ENCODE measurements around the gene LPP. TPM values are rescaled to one million over a fixed set of nuclear protein-coding genes. Genes with fewer than 3 reads are reported as not detected.

LPP gene
- total and polyA plus RNA-seq, 9 of the 15 experiments (the other 6 are each of a cell fraction or from before 2014, with no cell fraction given): 0.07 to 0.18 TPM; not detected in 7

DNA sequence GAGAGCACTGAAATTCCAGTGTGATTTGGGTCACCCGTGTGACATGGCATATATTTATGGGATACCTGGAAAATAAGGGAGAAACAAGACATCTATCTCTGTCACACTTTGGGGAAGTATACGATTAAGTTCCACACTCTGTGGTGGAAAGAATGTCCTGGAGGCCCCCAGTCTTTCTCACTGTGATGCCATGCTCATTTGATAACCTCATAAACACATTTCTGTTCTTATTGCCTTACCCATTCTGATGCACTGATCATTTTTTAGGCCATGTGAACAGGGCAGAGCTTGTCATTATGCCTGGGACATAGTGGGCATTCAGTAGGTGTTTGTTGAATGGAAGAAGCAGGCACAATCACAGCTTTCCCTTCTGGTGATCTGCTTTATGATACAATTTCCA is 668.5 kb downstream of the LPP start (continued):
- TF ChIP-seq, protein P1, sequence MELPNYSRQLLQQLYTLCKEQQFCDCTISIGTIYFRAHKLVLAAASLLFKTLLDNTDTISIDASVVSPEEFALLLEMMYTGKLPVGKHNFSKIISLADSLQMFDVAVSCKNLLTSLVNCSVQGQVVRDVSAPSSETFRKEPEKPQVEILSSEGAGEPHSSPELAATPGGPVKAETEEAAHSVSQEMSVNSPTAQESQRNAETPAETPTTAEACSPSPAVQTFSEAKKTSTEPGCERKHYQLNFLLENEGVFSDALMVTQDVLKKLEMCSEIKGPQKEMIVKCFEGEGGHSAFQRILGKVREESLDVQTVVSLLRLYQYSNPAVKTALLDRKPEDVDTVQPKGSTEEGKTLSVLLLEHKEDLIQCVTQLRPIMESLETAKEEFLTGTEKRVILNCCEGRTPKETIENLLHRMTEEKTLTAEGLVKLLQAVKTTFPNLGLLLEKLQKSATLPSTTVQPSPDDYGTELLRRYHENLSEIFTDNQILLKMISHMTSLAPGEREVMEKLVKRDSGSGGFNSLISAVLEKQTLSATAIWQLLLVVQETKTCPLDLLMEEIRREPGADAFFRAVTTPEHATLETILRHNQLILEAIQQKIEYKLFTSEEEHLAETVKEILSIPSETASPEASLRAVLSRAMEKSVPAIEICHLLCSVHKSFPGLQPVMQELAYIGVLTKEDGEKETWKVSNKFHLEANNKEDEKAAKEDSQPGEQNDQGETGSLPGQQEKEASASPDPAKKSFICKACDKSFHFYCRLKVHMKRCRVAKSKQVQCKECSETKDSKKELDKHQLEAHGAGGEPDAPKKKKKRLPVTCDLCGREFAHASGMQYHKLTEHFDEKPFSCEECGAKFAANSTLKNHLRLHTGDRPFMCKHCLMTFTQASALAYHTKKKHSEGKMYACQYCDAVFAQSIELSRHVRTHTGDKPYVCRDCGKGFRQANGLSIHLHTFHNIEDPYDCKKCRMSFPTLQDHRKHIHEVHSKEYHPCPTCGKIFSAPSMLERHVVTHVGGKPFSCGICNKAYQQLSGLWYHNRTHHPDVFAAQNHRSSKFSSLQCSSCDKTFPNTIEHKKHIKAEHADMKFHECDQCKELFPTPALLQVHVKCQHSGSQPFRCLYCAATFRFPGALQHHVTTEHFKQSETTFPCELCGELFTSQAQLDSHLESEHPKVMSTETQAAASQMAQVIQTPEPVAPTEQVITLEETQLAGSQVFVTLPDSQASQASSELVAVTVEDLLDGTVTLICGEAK (IDR thresholded peaks at IDR 0.05): no peak
- TF ChIP-seq, protein P1 (CRISPR knock-in tag; IDR thresholded peaks at IDR 0.05): no peak
- no peak for TF ChIP-seq BDP1 (IDR thresholded peaks at IDR 0.05; ENCODE audit: insufficient read depth, insufficient read length)
- no peak for TF ChIP-seq BMI1 (IDR thresholded peaks at IDR 0.05; ENCODE audit: low read length)
- no peak for TF ChIP-seq NBN (IDR thresholded peaks at IDR 0.05; ENCODE audit: low read depth)

Measured in K562 (cell line).